ENCODE results near the gene KRTAP3-3. TPM values are rescaled to one million over a fixed set of nuclear protein-coding genes. Genes with fewer than 3 reads are reported as not detected.
A peak's percentile ranks its signal among the peaks of the same experiment; 100 is the strongest.

KRTAP3-3 gene
- total and polyA plus RNA-seq, 2 donors (not counting 1 experiment from before 2014, with no cell fraction given) = not detected

- H2AFZ ChIP-seq (ENCODE audit: low read length) = no peak overlapping the region
- no peak overlapping the region for H3K27ac ChIP-seq (ENCODE audit: insufficient read depth, low read length)
- TF ChIP-seq CTCF (conservative IDR thresholded peaks at IDR 0.05 in 1 of 2, IDR thresholded peaks at IDR 0.05 in 1 of 2; ENCODE audit: low read depth in 1 of 2, low read length in 2 of 2) = no peak
These were observed 3.4 kb upstream of the KRTAP3-3 start for GRCh38 chr17:40997361-40997760.

GRCh38 chr17:40996829-40997228 is 2.9 kb upstream of the KRTAP3-3 start:
- TF ChIP-seq EZH2 (IDR thresholded peaks at IDR 0.05; ENCODE audit: low read length, missing control alignments) = no peak
- no peak for TF ChIP-seq CTCF (conservative IDR thresholded peaks at IDR 0.05 in 1 of 2, IDR thresholded peaks at IDR 0.05 in 1 of 2; ENCODE audit: low read depth in 1 of 2, low read length in 2 of 2)
- no peak overlapping the region for H3K27ac ChIP-seq (ENCODE audit: insufficient read depth, low read length)
- H3K9ac ChIP-seq (ENCODE audit: insufficient read depth, low read length) = no peak overlapping the region
- H3K4me1 ChIP-seq (ENCODE audit: control insufficient read depth, extremely low read depth, insufficient read depth, low read length) = no peaks in the 10 kb centered on the region
- H3K36me3 ChIP-seq (ENCODE audit: control insufficient read depth, insufficient read depth, low read length) = no peaks in the 10 kb centered on the region
- no peaks in the 10 kb centered on the region for H3K27me3 ChIP-seq (ENCODE audit: control insufficient read depth, insufficient read depth, low read length)
- H2AFZ ChIP-seq (ENCODE audit: low read length) = no peak overlapping the region
- H3K79me2 ChIP-seq (ENCODE audit: control insufficient read depth, insufficient read depth, low read length) = no peaks in the 10 kb centered on the region
- H3K4me2 ChIP-seq (ENCODE audit: extremely low read depth, insufficient read depth, low read length) = no peak overlapping the region
- peak in 1 of 2 donors; percentile 47 for DNase-seq (ENCODE audit: low read depth in 2 of 2)
- H3K4me3 ChIP-seq (replicated peaks in 1 of 4; ENCODE audit: control extremely low read depth in 1 of 4, insufficient read depth in 1 of 4, low read depth in 3 of 4, low read length in 4 of 4) = no peak overlapping the region
- no peaks in the 10 kb centered on the region for H4K20me1 ChIP-seq (ENCODE audit: control insufficient read depth, extremely low read depth, insufficient read depth, low read length)
- H3K9me3 ChIP-seq (ENCODE audit: control insufficient read depth, insufficient read depth, low read depth, low read length) = no peaks in the 10 kb centered on the region

More at GRCh38 chr17:40997361-40997760, 3.4 kb upstream of the KRTAP3-3 start:
- H3K9ac ChIP-seq (ENCODE audit: insufficient read depth, low read length) = no peak overlapping the region
- H3K4me1 ChIP-seq (ENCODE audit: control insufficient read depth, extremely low read depth, insufficient read depth, low read length) = no peaks in the 10 kb centered on the region
- H3K9me3 ChIP-seq (ENCODE audit: control insufficient read depth, insufficient read depth, low read depth, low read length) = no peaks in the 10 kb centered on the region
- no peak for DNase-seq (ENCODE audit: low read depth in 2 of 2)
- no peak overlapping the region for H3K4me3 ChIP-seq (replicated peaks in 1 of 4; ENCODE audit: control extremely low read depth in 1 of 4, insufficient read depth in 1 of 4, low read depth in 3 of 4, low read length in 4 of 4)
- H3K27me3 ChIP-seq (ENCODE audit: control insufficient read depth, insufficient read depth, low read length) = no peaks in the 10 kb centered on the region
- no peaks in the 10 kb centered on the region for H3K36me3 ChIP-seq (ENCODE audit: control insufficient read depth, insufficient read depth, low read length)
- no peaks in the 10 kb centered on the region for H3K79me2 ChIP-seq (ENCODE audit: control insufficient read depth, insufficient read depth, low read length)
- H3K4me2 ChIP-seq (ENCODE audit: extremely low read depth, insufficient read depth, low read length) = no peak overlapping the region
- H4K20me1 ChIP-seq (ENCODE audit: control insufficient read depth, extremely low read depth, insufficient read depth, low read length) = no peaks in the 10 kb centered on the region

- Histone ChIP-seq H3K9ac (ENCODE audit: insufficient read depth, low read length) (no peak overlapping the region), H3K27me3 (ENCODE audit: control insufficient read depth, insufficient read depth, low read length) (no peaks in the 10 kb centered on the region), H3K4me3 (replicated peaks in 1 of 4; ENCODE audit: control extremely low read depth in 1 of 4, insufficient read depth in 1 of 4, low read depth in 3 of 4, low read length in 4 of 4) (no peak overlapping the region), H3K4me2 (ENCODE audit: extremely low read depth, insufficient read depth, low read length) (no peak overlapping the region), H3K4me1 (ENCODE audit: control insufficient read depth, extremely low read depth, insufficient read depth, low read length) (no peaks in the 10 kb centered on the region), H4K20me1 (ENCODE audit: control insufficient read depth, extremely low read depth, insufficient read depth, low read length) (no peaks in the 10 kb centered on the region), H3K9me3 (ENCODE audit: control insufficient read depth, insufficient read depth, low read depth, low read length) (no peaks in the 10 kb centered on the region), H3K79me2 (ENCODE audit: control insufficient read depth, insufficient read depth, low read length) (no peaks in the 10 kb centered on the region), H3K36me3 (ENCODE audit: control insufficient read depth, insufficient read depth, low read length) (no peaks in the 10 kb centered on the region), H3K27ac (ENCODE audit: insufficient read depth, low read length) (no peak overlapping the region), H2AFZ (ENCODE audit: low read length) (no peak overlapping the region)
- TF ChIP-seq CTCF (conservative IDR thresholded peaks at IDR 0.05 in 1 of 2, IDR thresholded peaks at IDR 0.05 in 1 of 2; ENCODE audit: low read depth in 1 of 2, low read length in 2 of 2) (no peak), EZH2 (IDR thresholded peaks at IDR 0.05; ENCODE audit: low read length, missing control alignments) (no peak)
- no peak for DNase-seq (ENCODE audit: low read depth in 2 of 2)
These were observed 1.2 kb upstream of the KRTAP3-3 start for GRCh38 chr17:40995116-40995515.

Data from fibroblast of lung (primary cell).